Measurements from ENCODE around the gene CCDC170. TPM values are rescaled to one million over a fixed set of nuclear protein-coding genes. Genes with fewer than 3 reads are reported as not detected.
"Not testable (repeated sequence)": the region's sequence is repeated elsewhere in the genome, so short reads cannot be mapped to it uniquely, and the experiment has no call there.

The CCDC170 gene
- total RNA-seq, 1 donor from 2014 or later = 2.4 TPM

DNA sequence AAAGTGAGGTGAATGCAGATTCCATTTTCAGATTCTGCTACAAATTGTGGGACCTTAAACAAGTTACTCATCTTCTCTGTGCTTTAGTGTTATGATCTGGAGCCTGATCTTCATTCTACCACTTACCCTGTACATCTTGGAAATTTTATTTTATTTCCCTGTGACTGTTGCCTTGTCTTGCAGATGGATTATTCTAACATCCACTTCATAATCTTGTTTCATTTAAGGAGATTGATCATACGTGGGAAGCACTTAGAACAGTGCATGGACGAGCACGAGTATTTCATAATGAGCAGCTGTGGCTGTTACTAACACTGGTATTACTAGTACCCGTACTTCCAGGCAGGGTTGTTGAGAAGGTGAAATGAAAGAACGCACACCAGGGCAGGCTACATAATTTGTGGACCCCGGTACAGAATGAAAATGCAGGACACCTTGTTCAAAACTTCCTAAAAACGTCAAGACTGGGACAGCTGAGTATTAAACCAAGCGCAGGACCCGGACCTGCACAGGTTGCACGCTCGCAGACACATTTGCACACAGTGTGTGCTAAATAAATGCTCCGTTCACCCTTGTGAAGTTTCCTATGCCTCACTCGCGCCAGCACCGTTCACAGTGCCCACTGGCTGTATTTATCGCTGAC is 535 bp upstream of the CCDC170 start:
- DNase-seq (ENCODE audit: low spot score) = no peak

GRCh38 chr6:151494235-151494935 is 568 bp downstream of the CCDC170 start:
- no peak for DNase-seq (ENCODE audit: low spot score)

DNA sequence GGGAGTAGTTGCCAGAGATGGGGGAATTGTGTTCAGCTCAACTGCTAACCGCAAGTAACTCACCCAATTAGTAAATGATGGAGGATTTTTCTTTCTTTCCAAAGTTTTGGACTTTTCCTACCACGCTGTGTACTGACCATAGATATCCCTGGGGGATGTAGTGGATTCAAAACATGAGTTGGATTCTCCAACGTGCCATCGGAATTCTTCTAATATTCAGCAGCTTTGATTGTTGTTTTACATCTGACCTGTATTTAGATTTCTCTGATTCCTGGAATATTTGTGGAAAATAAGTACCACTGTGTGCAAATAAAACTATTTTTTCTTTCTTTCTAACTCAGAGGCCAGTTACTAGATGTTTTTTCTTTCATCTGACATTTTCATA is 1.1 kb downstream of the CCDC170 start:
- DNase-seq (ENCODE audit: low spot score) = no peak

DNA sequence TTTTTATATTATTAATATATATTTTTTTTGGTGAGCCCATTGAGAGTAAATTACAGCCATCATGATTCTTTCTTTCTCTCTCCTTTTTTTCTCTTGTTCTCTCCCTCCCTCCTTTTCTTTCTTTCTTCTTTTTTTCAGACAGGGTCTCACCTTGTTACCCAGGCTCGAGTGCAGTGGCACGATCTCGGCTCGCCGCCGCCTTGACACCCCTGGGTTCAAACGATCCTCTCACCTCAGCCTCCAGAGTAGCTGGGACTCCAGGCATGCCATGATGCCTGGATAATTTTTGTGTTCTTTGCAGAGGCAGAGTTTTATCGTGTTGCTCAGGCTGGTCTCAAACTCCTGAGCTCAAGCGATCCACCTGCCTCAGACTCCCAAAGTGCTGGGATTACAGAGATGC is 1.6 kb downstream of the CCDC170 start:
- DNase-seq (ENCODE audit: low spot score) = no peak

- DNase-seq (ENCODE audit: low spot score) = no peak
Observed at GRCh38 chr6:151497905-151498304, 4.1 kb downstream of the CCDC170 start.

- DNase-seq (ENCODE audit: low spot score) = no peak
Observed at GRCh38 chr6:151498327-151498726, 4.5 kb downstream of the CCDC170 start.

- no peak for DNase-seq (ENCODE audit: low spot score)
Observed at GRCh38 chr6:151499551-151499950, 5.7 kb downstream of the CCDC170 start.

- no peak for DNase-seq (ENCODE audit: low spot score)
Observed at GRCh38 chr6:151501511-151502136, 7.8 kb downstream of the CCDC170 start.

DNA sequence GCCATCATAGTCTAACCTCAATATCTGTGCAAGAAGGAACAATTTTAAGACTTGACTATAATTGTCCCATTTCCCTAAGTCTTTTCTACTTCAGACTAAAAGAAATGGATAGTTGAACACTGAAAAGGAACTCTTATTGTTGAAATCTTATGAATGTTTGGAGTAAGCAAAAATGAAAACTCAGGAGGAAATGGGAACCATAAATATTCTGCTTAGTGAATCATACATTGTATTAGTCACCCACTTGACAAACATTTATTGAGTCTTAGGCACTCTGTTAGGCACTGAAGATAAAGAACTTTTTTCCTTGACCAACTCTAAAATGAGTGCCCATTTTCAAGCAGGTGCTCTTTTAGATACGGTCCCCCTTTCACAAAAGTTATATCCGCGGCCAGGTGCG is 8.7 kb downstream of the CCDC170 start:
- no peak for DNase-seq (ENCODE audit: low spot score)

DNA sequence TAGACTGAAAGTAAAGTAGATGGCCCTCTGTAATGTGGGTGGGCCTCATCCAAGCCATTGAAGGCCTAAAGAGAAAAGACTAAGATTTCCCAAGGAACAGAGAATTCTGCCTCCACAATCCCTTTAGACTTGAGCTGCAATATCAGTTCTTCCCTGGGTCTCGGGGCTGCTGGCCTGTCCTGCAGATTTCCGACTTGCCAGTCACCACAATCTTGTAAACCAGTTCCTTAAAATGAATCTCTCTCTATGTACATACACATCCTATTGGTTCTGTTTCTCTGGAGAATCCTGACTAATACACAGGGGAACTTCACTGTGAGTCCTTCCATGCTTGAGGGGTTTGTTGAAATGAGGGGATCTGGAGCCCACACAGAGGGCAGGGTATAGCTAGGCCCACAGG is 12.9 kb downstream of the CCDC170 start:
- DNase-seq (ENCODE audit: low spot score) = no peak

- DNase-seq (ENCODE audit: low spot score) = no peak
Observed at GRCh38 chr6:151509048-151509447, 15.2 kb downstream of the CCDC170 start.

DNA sequence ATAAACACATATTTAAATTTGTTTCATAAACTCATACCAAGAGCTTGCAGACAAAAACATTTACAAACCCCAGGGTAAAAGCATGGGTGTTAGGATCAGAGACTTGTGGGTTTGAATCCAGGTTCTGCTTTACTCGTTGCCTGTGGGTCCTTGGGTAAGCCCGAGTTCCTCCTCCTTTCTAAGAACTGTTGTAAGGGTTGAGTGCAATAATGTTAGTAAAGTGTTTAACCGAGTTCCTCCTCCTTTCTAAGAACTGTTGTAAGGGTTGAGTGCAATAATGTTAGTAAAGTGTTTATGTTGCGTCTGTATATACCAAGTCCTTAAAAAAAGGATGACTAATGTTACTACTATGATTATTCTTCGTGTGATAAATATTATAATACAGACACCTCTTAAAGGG is 18.7 kb downstream of the CCDC170 start:
- no peak for DNase-seq (ENCODE audit: low spot score)

- no peak for DNase-seq (ENCODE audit: low spot score)
Observed at GRCh38 chr6:151514000-151514730, 20.3 kb downstream of the CCDC170 start.

DNA sequence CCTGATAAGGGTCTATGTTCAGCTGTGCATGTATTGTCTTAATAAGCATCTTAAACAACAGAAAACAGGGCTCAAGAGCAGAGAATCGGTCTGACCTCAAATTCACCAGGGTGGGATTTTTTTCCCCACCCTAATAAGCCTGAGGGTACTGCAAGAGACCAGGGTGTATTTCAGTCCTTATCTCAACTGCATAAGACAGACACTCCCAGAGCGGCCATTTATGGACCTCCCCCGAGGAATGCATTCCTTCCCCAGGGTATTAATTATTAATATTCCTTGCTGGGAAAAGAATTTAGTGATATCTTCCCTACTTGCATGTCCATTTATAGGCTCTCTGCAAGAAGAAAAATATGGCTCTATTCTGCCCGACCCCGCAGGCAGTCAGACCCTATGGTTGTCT is 25.2 kb downstream of the CCDC170 start:
- not testable (repeated sequence) for DNase-seq (ENCODE audit: low spot score)

DNA sequence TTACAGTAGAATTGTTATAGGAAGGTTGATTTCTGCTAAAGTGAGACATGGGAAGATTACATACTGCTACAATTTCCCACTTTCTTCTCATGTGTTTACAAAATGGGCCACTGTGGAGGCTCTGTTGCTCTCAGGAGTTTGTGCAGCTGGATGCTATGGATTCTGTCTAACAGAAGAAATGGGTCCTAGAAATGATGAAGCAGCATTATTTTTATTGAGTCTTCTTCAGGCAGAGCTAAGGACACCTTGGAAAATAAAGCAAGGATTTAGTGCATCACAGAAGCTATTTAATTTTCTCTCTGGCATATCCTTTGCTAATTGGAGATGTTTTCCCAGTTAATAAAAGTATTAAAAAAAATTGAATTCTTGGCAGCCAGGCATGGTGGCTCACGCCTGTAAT is 29.2 kb downstream of the CCDC170 start:
- no peak for DNase-seq (ENCODE audit: low spot score)

DNA sequence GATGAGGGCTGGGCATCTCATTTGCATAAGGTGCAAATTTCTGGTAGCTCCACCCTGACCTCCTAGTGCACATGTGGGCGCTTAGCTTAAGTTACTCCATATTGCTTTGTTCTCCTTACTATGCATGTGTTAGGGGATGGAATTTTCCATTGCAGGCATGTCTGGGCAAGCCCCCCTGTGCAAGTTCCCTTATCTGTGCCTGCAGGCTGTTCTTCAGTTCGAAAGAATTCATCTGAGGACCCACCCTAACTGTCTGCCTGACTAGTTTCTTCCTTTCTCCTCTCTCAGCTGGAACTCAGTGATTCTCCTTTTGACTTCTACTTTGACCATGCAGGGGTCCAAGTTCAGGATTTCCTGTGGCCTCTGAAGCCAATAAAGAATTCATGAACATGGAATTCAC is 30.2 kb downstream of the CCDC170 start:
- DNase-seq (ENCODE audit: low spot score) = no peak

DNA sequence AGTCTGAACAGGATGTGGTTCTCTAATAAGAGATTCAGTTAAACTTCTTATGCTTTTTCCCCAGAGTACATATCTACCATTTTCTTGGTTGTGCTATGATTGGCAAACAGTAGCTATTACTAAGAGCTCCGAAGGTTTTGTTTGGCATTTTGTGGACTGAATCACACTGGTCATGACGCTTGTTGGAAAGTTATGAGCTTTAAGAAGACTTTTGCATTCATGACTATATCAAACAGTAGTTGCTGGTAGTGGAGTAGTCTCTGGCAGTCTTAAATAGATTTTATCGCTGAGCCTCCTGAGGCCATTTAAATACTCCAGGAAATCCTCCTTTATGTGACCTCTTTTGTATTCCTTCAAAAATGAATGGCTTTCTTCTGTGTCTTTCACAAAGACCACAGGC is 40.8 kb downstream of the CCDC170 start:
- DNase-seq (ENCODE audit: low spot score) = no peak

GRCh38 chr6:151535476-151536187 is 41.8 kb downstream of the CCDC170 start:
- no peak for DNase-seq (ENCODE audit: low spot score)

GRCh38 chr6:151536188-151536479 is 42.3 kb downstream of the CCDC170 start:
- no peak for DNase-seq (ENCODE audit: low spot score)

- DNase-seq (ENCODE audit: low spot score) = no peak
Observed at GRCh38 chr6:151537556-151537955, 43.7 kb downstream of the CCDC170 start.

GRCh38 chr6:151539506-151540268 is 45.9 kb downstream of the CCDC170 start:
- DNase-seq (ENCODE audit: low spot score) = no peak

All from mesenteric fat pad (tissue), 1 donor.